VCaP (cell line): ENCODE data around the gene ZNF646.
A peak's percentile ranks its signal among the peaks of the same experiment; 100 is the strongest.

Source experiments
- H3K27ac ChIP-seq: fragments of 450-650 bp; 2 replicates; pipeline ENCODE4 v1.5.1; 2017
- CTCF ChIP-seq: fragments of 450-650 bp; conservative IDR thresholded peaks from 2 replicates; pipeline ENCODE4 v1.5.1; 2017; ENCODE audit warnings: mild to moderate bottlenecking, moderate library complexity

Gene ZNF646

GRCh38 chr16:31113121-31114120 is 39.2 kb downstream of the ZNF646 start:
- TF ChIP-seq CTCF, result no peak
- no peak overlapping the region for H3K27ac ChIP-seq

- TF ChIP-seq CTCF, result no peak
- H3K27ac ChIP-seq, result no peak overlapping the region
Measured at GRCh38 chr16:31114468-31114867, 40.2 kb downstream of the ZNF646 start.

GRCh38 chr16:31117384-31118222 is 43.4 kb downstream of the ZNF646 start, which contains the start of gene KAT8:
KAT8 (plus strand) TSS chr16:31117664; CDS start chr16:31117682, 18 bp downstream.
- peak within 1 kb of the TSS; percentile 81 for H3K27ac ChIP-seq
- no peak for TF ChIP-seq CTCF

- peak overlapping the region; percentile 81 for H3K27ac ChIP-seq
- no peak for TF ChIP-seq CTCF
Measured at GRCh38 chr16:31118223-31119155, 44.3 kb downstream of the ZNF646 start.

- H3K27ac ChIP-seq, result no peak overlapping the region
- TF ChIP-seq CTCF, result no peak
Measured at GRCh38 chr16:31120129-31120528, 45.9 kb downstream of the ZNF646 start.

- TF ChIP-seq CTCF, result no peak
Measured at GRCh38 chr16:31125844-31126243, 51.6 kb downstream of the ZNF646 start.

More at GRCh38 chr16:31125844-31126243, 51.6 kb downstream of the ZNF646 start:
- H3K27ac ChIP-seq, result no peak overlapping the region
